Measurements from ENCODE around the gene HNRNPUL2. TPM values are rescaled to one million over a fixed set of nuclear protein-coding genes. Genes with fewer than 3 reads are reported as not detected.
A peak's percentile ranks its signal among the peaks of the same experiment; 100 is the strongest.
"Not testable (repeated sequence)": the region's sequence is repeated elsewhere in the genome, so short reads cannot be mapped to it uniquely, and the experiment has no call there.

HNRNPUL2 gene
- total RNA-seq, 1 donor = 17.3 TPM

- TF ChIP-seq CTCF (IDR thresholded peaks at IDR 0.05; ENCODE audit: insufficient read depth, low read depth, low read length) = no peak
- H3K4me3 ChIP-seq (ENCODE audit: low read depth, low read length) = no peak overlapping the region
- DNase-seq (ENCODE audit: low read depth) = no peak
These were observed 50.1 kb downstream of the HNRNPUL2 start for GRCh38 chr11:62677156-62677555.

- no peak overlapping the region for H3K4me3 ChIP-seq (ENCODE audit: low read depth, low read length)
- DNase-seq (ENCODE audit: low read depth) = no peak
- no peak for TF ChIP-seq CTCF (IDR thresholded peaks at IDR 0.05; ENCODE audit: insufficient read depth, low read depth, low read length)
These were observed 50.6 kb downstream of the HNRNPUL2 start for GRCh38 chr11:62676698-62677097.

DNA sequence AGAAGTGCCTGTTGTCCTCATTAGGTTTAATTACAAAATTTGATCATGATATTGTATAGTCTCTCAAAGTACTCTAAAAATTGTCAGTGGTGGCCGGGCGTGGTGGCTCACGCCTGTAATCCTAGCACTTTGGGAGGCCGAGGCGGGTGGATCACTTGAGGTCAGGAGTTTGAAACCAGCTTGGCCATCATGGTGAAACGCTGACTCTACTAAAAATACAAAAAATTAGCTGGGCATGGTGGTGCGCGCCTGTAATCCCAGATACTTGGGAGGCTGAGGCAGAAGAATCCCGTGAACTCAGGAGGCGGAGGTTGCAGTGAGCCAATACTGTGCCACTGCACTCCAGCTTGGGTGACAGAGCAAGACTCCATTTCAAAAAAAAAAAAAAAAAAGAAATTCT is 51.8 kb downstream of the HNRNPUL2 start:
- not testable (repeated sequence) for DNase-seq (ENCODE audit: low read depth); H3K4me3 ChIP-seq (ENCODE audit: low read depth, low read length)

DNA sequence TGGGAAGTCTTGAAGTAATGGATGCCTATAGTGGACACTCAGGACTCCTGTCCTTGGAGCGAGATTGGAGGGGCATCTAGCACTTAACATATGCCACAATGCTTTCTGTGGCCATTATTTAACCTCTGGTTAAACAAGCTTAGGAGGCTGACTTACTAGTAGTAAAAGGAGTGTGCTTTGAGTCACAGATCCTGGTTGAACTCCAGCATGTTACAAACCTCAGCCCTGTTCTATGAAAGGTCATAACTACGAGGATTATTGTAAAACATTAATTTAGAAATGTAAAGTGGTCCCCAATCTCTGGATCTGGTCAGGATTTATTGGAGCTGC is 54.1 kb downstream of the HNRNPUL2 start:
- DNase-seq (ENCODE audit: low read depth) = no peak
- no peak for TF ChIP-seq CTCF (IDR thresholded peaks at IDR 0.05; ENCODE audit: insufficient read depth, low read depth, low read length)
- no peak overlapping the region for H3K4me3 ChIP-seq (ENCODE audit: low read depth, low read length)

GRCh38 chr11:62671608-62672389 is 55.5 kb downstream of the HNRNPUL2 start, which contains the start of the genes LBHD1 and UQCC3:
TSS of gene LBHD1 (minus strand) at chr11:62672267. CDS start at chr11:62670031, 2,236 bp downstream.
TSS of gene UQCC3 (plus strand) at chr11:62671673. CDS start at chr11:62671746, 73 bp downstream.
- no peak for TF ChIP-seq CTCF (IDR thresholded peaks at IDR 0.05; ENCODE audit: insufficient read depth, low read depth, low read length)
- DNase-seq (ENCODE audit: low read depth) = peak; percentile 81
- peak within 1 kb of the TSS; percentile 83 for H3K4me3 ChIP-seq (ENCODE audit: low read depth, low read length)

GRCh38 chr11:62671236-62671607 is 56.0 kb downstream of the HNRNPUL2 start:
- TF ChIP-seq CTCF (IDR thresholded peaks at IDR 0.05; ENCODE audit: insufficient read depth, low read depth, low read length) = no peak
- H3K4me3 ChIP-seq (ENCODE audit: low read depth, low read length) = peak overlapping the region; percentile 83
- DNase-seq (ENCODE audit: low read depth) = peak; percentile 63

GRCh38 chr11:62669420-62670161 is 57.7 kb downstream of the HNRNPUL2 start:
- DNase-seq (ENCODE audit: low read depth) = no peak

More at GRCh38 chr11:62669420-62670161, 57.7 kb downstream of the HNRNPUL2 start:
- H3K4me3 ChIP-seq (ENCODE audit: low read depth, low read length) = no peak overlapping the region
- TF ChIP-seq CTCF (IDR thresholded peaks at IDR 0.05; ENCODE audit: insufficient read depth, low read depth, low read length) = no peak
